Loucy (cell line): ENCODE measurements around the gene MAPKAP1.

Experiments used
- H2AFZ ChIP-seq: fragments of 200-600 bp; sonication (generic); 2 replicates; pipeline ENCODE4 v1.6.0; 2016; ENCODE audit warnings: antibody characterized with exemption, mild to moderate bottlenecking, low read length, moderate library complexity
- H3F3A ChIP-seq: fragments of 200-600 bp; 2 replicates; pipeline ENCODE4 v1.6.0; 2016; ENCODE audit warnings: antibody characterized with exemption, low read depth, mild to moderate bottlenecking
- H3K27me3 ChIP-seq: fragments of 200-600 bp; sonication (generic); 2 replicates; pipeline ENCODE4 v1.6.1; 2014; ENCODE audit warnings: low read length, mild to moderate bottlenecking; ENCODE audit not compliant: insufficient read depth, poor library complexity, severe bottlenecking
- H3K36me3 ChIP-seq: fragments of 200-600 bp; sonication (generic); 2 replicates; pipeline ENCODE4 v1.6.1; 2016; ENCODE audit warnings: low read length; ENCODE audit not compliant: insufficient read depth
- H3K4me1 ChIP-seq: fragments of 200-600 bp; sonication (generic); 2 replicates; pipeline ENCODE4 v1.5.1; 2014; ENCODE audit warnings: low read length, mild to moderate bottlenecking; ENCODE audit not compliant: insufficient read depth, poor library complexity, severe bottlenecking
- H3K4me2 ChIP-seq: fragments of 200-600 bp; sonication (generic); 2 replicates; pipeline ENCODE4 v1.6.0; 2014; ENCODE audit warnings: antibody characterized with exemption, low read length, low read depth, mild to moderate bottlenecking; ENCODE audit not compliant: poor library complexity, severe bottlenecking
- H3K4me3 ChIP-seq: fragments of 200-600 bp; sonication (generic); 2 replicates; pipeline ENCODE4 v1.5.1; 2014; ENCODE audit warnings: low read length, mild to moderate bottlenecking, mixed read lengths; ENCODE audit not compliant: poor library complexity, severe bottlenecking
- H3K79me2 ChIP-seq: fragments of 200-600 bp; sonication (generic); 2 replicates; pipeline ENCODE4 v1.6.1; 2014; ENCODE audit warnings: low read length; ENCODE audit not compliant: insufficient read depth
- H3K9ac ChIP-seq: fragments of 200-600 bp; sonication (generic); 2 replicates; pipeline ENCODE4 v1.6.0; 2014; ENCODE audit warnings: mild to moderate bottlenecking, low read depth, low read length, moderate library complexity; ENCODE audit not compliant: poor library complexity, severe bottlenecking
- H3K9me2 ChIP-seq: fragments of 200-600 bp; sonication (generic); replicated peaks from 2 replicates; pipeline ENCODE4 v1.6.1; 2016; ENCODE audit warnings: low read depth, low read length, mixed read lengths
- H3K9me3 ChIP-seq: fragments of 200-600 bp; sonication (generic); 2 replicates; pipeline ENCODE4 v1.6.1; 2014; ENCODE audit warnings: mild to moderate bottlenecking, antibody characterized with exemption, low read length, low read depth; ENCODE audit not compliant: insufficient read depth
- H4K20me1 ChIP-seq: fragments of 200-600 bp; sonication (generic); 2 replicates; pipeline ENCODE4 v1.6.0; 2014; ENCODE audit warnings: antibody characterized with exemption, low read length, mild to moderate bottlenecking; ENCODE audit not compliant: insufficient read depth, poor library complexity, severe bottlenecking
- CTCF ChIP-seq: fragments of 200-600 bp; sonication (generic); conservative IDR thresholded peaks from 2 replicates; pipeline ENCODE4 v1.5.1; 2014; ENCODE audit warnings: mild to moderate bottlenecking, antibody characterized with exemption, low read length
- EZH2phosphoT487 ChIP-seq: fragments of 200-600 bp; IDR thresholded peaks from 2 replicates; pipeline ENCODE4 v1.6.1; 2018; ENCODE audit warnings: antibody characterized with exemption, mild to moderate bottlenecking, moderate library complexity, borderline replicate concordance

The MAPKAP1 gene

DNA sequence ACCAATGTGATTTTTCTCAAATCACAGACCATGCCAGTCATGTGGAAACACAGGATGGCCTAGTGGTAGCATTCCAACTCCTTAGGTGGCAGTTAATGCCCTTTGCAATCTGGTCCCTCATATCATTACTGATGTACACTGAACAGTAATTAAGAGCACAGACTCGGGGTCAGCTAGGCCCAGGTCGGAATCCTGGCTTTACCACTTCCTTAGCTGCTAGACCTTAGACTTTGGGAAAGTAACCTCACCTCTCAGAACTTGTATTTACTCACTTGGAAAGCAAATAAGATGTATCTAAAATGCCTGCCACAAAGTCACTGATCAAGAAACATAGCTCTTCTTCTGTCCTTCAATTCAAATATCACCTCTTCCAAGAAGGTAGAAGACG lies 112.8 kb downstream of the MAPKAP1 start:
- no peak overlapping the region for H2AFZ ChIP-seq
- H3K79me2 ChIP-seq, result peaks cover 31% of the 10 kb centered on the region
- no peak overlapping the region for H3K9ac ChIP-seq

GRCh38 chr9:125593581-125594222 lies 113.3 kb downstream of the MAPKAP1 start:
- Histone ChIP-seq H3K36me3 (no peaks in the 10 kb centered on the region), H4K20me1 (no peaks in the 10 kb centered on the region), H3K9me2 (no peaks in the 10 kb centered on the region), H2AFZ (no peak overlapping the region), H3K4me2 (peak overlapping the region; percentile 43), H3K4me3 (no peak overlapping the region), H3K9ac (no peak overlapping the region), H3K79me2 (peaks cover 31% of the 10 kb centered on the region), H3K4me1 (peaks cover 35% of the 10 kb centered on the region), H3F3A (no peaks in the 10 kb centered on the region), H3K27me3 (no peaks in the 10 kb centered on the region), H3K9me3 (no peaks in the 10 kb centered on the region)
- TF ChIP-seq CTCF, result no peak
- no peak for TF ChIP-seq EZH2phosphoT487

More for the DNA sequence above, 112.8 kb downstream of the MAPKAP1 start:
- Histone ChIP-seq H3K4me1 (peaks cover 39% of the 10 kb centered on the region), H4K20me1 (no peaks in the 10 kb centered on the region), H3K27me3 (no peaks in the 10 kb centered on the region), H3F3A (no peaks in the 10 kb centered on the region), H3K4me3 (no peak overlapping the region), H3K9me2 (no peaks in the 10 kb centered on the region), H3K4me2 (peak overlapping the region; percentile 43), H3K36me3 (no peaks in the 10 kb centered on the region), H3K9me3 (no peaks in the 10 kb centered on the region)
- TF ChIP-seq EZH2phosphoT487 (no peak), CTCF (no peak)

- no peak overlapping the region for H3K4me2 ChIP-seq
- no peaks in the 10 kb centered on the region for H3K9me3 ChIP-seq
- no peaks in the 10 kb centered on the region for H3K36me3 ChIP-seq
- peaks cover 16% of the 10 kb centered on the region for H3K79me2 ChIP-seq
- H3K4me3 ChIP-seq, result no peak overlapping the region
- no peaks in the 10 kb centered on the region for H3F3A ChIP-seq
- H3K9me2 ChIP-seq, result no peaks in the 10 kb centered on the region
- H2AFZ ChIP-seq, result no peak overlapping the region
- no peaks in the 10 kb centered on the region for H3K27me3 ChIP-seq
- H4K20me1 ChIP-seq, result no peaks in the 10 kb centered on the region
- peaks cover 25% of the 10 kb centered on the region for H3K4me1 ChIP-seq
- H3K9ac ChIP-seq, result no peak overlapping the region
- TF ChIP-seq CTCF, result no peak
- no peak for TF ChIP-seq EZH2phosphoT487
Observed at GRCh38 chr9:125591888-125592287, 115.1 kb downstream of the MAPKAP1 start.
